ENCODE results near the gene ONECUT1.

DNA sequence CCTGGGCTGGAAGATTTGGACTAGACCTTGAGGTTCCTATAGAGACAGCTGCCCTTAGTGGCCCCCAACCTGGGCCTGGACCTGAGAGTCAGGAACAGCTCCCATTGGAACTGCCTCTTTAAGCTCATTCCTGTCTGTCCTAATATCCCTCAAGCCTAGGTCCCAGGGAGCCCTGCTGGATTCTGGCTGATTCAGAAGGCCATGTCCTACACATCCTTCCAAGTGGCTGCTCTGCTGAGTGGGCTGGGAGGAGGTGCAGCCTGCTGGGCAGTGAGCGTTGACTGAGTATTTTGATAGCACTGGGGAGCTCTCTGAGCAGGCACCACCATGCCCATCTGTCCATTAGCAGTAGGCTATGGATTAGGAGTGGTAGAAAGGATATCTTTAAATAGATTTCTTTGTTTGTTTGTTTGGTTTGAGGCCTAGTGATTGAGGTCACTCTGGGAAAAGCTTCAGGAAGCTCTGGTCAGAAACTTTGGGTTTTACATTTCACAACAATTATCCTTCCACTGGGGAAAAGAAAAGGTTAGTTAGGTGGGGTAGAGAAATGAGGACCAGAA, 56.4 kb downstream of the ONECUT1 start:
- TF ChIP-seq, protein P1, sequence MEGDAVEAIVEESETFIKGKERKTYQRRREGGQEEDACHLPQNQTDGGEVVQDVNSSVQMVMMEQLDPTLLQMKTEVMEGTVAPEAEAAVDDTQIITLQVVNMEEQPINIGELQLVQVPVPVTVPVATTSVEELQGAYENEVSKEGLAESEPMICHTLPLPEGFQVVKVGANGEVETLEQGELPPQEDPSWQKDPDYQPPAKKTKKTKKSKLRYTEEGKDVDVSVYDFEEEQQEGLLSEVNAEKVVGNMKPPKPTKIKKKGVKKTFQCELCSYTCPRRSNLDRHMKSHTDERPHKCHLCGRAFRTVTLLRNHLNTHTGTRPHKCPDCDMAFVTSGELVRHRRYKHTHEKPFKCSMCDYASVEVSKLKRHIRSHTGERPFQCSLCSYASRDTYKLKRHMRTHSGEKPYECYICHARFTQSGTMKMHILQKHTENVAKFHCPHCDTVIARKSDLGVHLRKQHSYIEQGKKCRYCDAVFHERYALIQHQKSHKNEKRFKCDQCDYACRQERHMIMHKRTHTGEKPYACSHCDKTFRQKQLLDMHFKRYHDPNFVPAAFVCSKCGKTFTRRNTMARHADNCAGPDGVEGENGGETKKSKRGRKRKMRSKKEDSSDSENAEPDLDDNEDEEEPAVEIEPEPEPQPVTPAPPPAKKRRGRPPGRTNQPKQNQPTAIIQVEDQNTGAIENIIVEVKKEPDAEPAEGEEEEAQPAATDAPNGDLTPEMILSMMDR (IDR thresholded peaks at IDR 0.05; ENCODE audit: extremely low read depth in 1 of 2, insufficient read depth in 1 of 2, low read depth in 1 of 2, low read length in 2 of 2) = no peak
- TF ChIP-seq POLR2A (IDR thresholded peaks at IDR 0.05; ENCODE audit: low read depth, low read length) = no peak
- TF ChIP-seq EZH2 (IDR thresholded peaks at IDR 0.05; ENCODE audit: borderline replicate concordance, low read depth, low read length, severe bottlenecking) = no peak
- TF ChIP-seq POLR2AphosphoS5 (IDR thresholded peaks at IDR 0.05; ENCODE audit: insufficient read depth, low read depth, low read length) = no peak
- no peak for TF ChIP-seq JUN (IDR thresholded peaks at IDR 0.05; ENCODE audit: borderline replicate concordance, insufficient read depth, insufficient read length, low read depth)
- TF ChIP-seq, protein P2, sequence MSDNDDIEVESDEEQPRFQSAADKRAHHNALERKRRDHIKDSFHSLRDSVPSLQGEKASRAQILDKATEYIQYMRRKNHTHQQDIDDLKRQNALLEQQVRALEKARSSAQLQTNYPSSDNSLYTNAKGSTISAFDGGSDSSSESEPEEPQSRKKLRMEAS (IDR thresholded peaks at IDR 0.05; ENCODE audit: insufficient read depth, insufficient read length) = no peak

Measured in endothelial cell of umbilical vein (primary cell).